Mucosa of rectum (tissue), 2 donors: Measurements from ENCODE around the gene SLC6A19.
"Not testable (repeated sequence)": the region's sequence is repeated elsewhere in the genome, so short reads cannot be mapped to it uniquely, and the experiment has no call there.

Source experiments
- H3K27ac ChIP-seq, 2 donors: one replicate each; pipeline ENCODE4 v1.7.0; 2013; ENCODE audit warnings: inconsistent platforms in 2 of 2, low read depth in 2 of 2, low read length in 2 of 2
- H3K27me3 ChIP-seq, 2 donors: one replicate each; pipeline ENCODE4 v1.7.0; 2013; ENCODE audit warnings: low read length in 2 of 2; ENCODE audit not compliant: control insufficient read depth in 2 of 2, insufficient read depth in 2 of 2
- H3K36me3 ChIP-seq, 2 donors: one replicate each; pipeline ENCODE4 v1.7.0; 2013; ENCODE audit warnings: low read length in 2 of 2; ENCODE audit not compliant: control insufficient read depth in 2 of 2, insufficient read depth in 2 of 2
- H3K4me1 ChIP-seq, 2 donors: one replicate each; pipeline ENCODE4 v1.7.0; 2013; ENCODE audit warnings: low read length in 2 of 2, mild to moderate bottlenecking in 1 of 2; ENCODE audit not compliant: control insufficient read depth in 2 of 2, insufficient read depth in 2 of 2
- H3K4me3 ChIP-seq, 2 donors: one replicate each; pipeline ENCODE4 v1.7.0; 2013; ENCODE audit warnings: low read length in 2 of 2
- H3K9ac ChIP-seq, 2 donors: one replicate each; pipeline ENCODE4 v1.7.0; 2013; ENCODE audit warnings: low read length in 2 of 2, low read depth in 1 of 2, mild to moderate bottlenecking in 1 of 2
- H3K9me3 ChIP-seq, 2 donors: one replicate each; pipeline ENCODE4 v1.7.0; 2013; ENCODE audit warnings: low read length in 2 of 2; ENCODE audit not compliant: control insufficient read depth in 2 of 2
- donor health status: healthy.
- donor health status: Normal muscosa, but diverticular disease.

The SLC6A19 gene

GRCh38 chr5:1226839-1227581 lies 25.6 kb downstream of the SLC6A19 start:
- H3K27ac ChIP-seq: no peak overlapping the region
- H3K27me3 ChIP-seq: peaks cover 0 to 3% of the 10 kb centered on the region in 2 donors
- H3K4me1 ChIP-seq: no peaks in the 10 kb centered on the region
- no peaks in the 10 kb centered on the region for H3K36me3 ChIP-seq
- H3K4me3 ChIP-seq: no peak overlapping the region
- H3K9ac ChIP-seq: no peak overlapping the region
- no peaks in the 10 kb centered on the region for H3K9me3 ChIP-seq

- Histone ChIP-seq H3K27me3 (peaks cover 0 to 3% of the 10 kb centered on the region in 2 donors), H3K4me1 (no peaks in the 10 kb centered on the region)
These were observed 26.3 kb downstream of the SLC6A19 start for GRCh38 chr5:1227667-1228066.

GRCh38 chr5:1228120-1228519 lies 26.7 kb downstream of the SLC6A19 start:
- H3K9me3 ChIP-seq: no peaks in the 10 kb centered on the region
- H3K36me3 ChIP-seq: no peaks in the 10 kb centered on the region
- H3K4me1 ChIP-seq: no peaks in the 10 kb centered on the region
- H3K27ac ChIP-seq: no peak overlapping the region
- H3K27me3 ChIP-seq: peaks cover 0 to 3% of the 10 kb centered on the region in 2 donors
- H3K9ac ChIP-seq: no peak overlapping the region
- no peak overlapping the region for H3K4me3 ChIP-seq

More at GRCh38 chr5:1227667-1228066, 26.3 kb downstream of the SLC6A19 start:
- Histone ChIP-seq H3K9ac (no peak overlapping the region), H3K9me3 (no peaks in the 10 kb centered on the region), H3K36me3 (no peaks in the 10 kb centered on the region), H3K27ac (no peak overlapping the region), H3K4me3 (no peak overlapping the region)

GRCh38 chr5:1229023-1229422 lies 27.6 kb downstream of the SLC6A19 start:
- H3K4me1 ChIP-seq, H3K9me3 ChIP-seq, H3K27me3 ChIP-seq, H3K9ac ChIP-seq, H3K27ac ChIP-seq, H3K4me3 ChIP-seq, H3K36me3 ChIP-seq: not testable (repeated sequence)

GRCh38 chr5:1229822-1230221 lies 28.4 kb downstream of the SLC6A19 start:
- H3K27me3 ChIP-seq: peaks cover 0 to 3% of the 10 kb centered on the region in 2 donors
- peaks cover 0 to under 1% of the 10 kb centered on the region in 2 donors for H3K9me3 ChIP-seq
- H3K9ac ChIP-seq: no peak overlapping the region
- no peak overlapping the region for H3K4me3 ChIP-seq
- H3K36me3 ChIP-seq: no peaks in the 10 kb centered on the region
- no peak overlapping the region for H3K27ac ChIP-seq
- H3K4me1 ChIP-seq: no peaks in the 10 kb centered on the region

- H3K4me1 ChIP-seq: no peaks in the 10 kb centered on the region
- H3K36me3 ChIP-seq: no peaks in the 10 kb centered on the region
- no peak overlapping the region for H3K9ac ChIP-seq
- H3K27ac ChIP-seq: no peak overlapping the region
- no peak overlapping the region for H3K4me3 ChIP-seq
- H3K9me3 ChIP-seq: peaks cover 0 to 2% of the 10 kb centered on the region in 2 donors
- H3K27me3 ChIP-seq: peaks cover 0 to 3% of the 10 kb centered on the region in 2 donors
These were observed 29.2 kb downstream of the SLC6A19 start for GRCh38 chr5:1230551-1230950.

GRCh38 chr5:1231354-1231905 lies 30.0 kb downstream of the SLC6A19 start:
- no peaks in the 10 kb centered on the region for H3K4me1 ChIP-seq
- H3K9me3 ChIP-seq: peaks cover 0 to 2% of the 10 kb centered on the region in 2 donors
- H3K27me3 ChIP-seq: peaks cover 0 to 3% of the 10 kb centered on the region in 2 donors
- H3K27ac ChIP-seq: no peak overlapping the region
- H3K4me3 ChIP-seq: no peak overlapping the region
- H3K36me3 ChIP-seq: no peaks in the 10 kb centered on the region
- no peak overlapping the region for H3K9ac ChIP-seq

GRCh38 chr5:1232780-1233179 lies 31.4 kb downstream of the SLC6A19 start:
- H3K9ac ChIP-seq: no peak overlapping the region
- peaks cover 0 to 3% of the 10 kb centered on the region in 2 donors for H3K27me3 ChIP-seq
- H3K4me3 ChIP-seq: no peak overlapping the region
- H3K4me1 ChIP-seq: no peaks in the 10 kb centered on the region
- no peaks in the 10 kb centered on the region for H3K36me3 ChIP-seq
- H3K27ac ChIP-seq: no peak overlapping the region
- peaks cover 0 to 5% of the 10 kb centered on the region in 2 donors for H3K9me3 ChIP-seq

- no peak overlapping the region for H3K4me3 ChIP-seq
- H3K9ac ChIP-seq: no peak overlapping the region
- H3K27me3 ChIP-seq: no peaks in the 10 kb centered on the region
- no peak overlapping the region for H3K27ac ChIP-seq
- H3K36me3 ChIP-seq: no peaks in the 10 kb centered on the region
- H3K4me1 ChIP-seq: peaks cover 16% of the 10 kb centered on the region in 2 donors
- peaks cover 0 to 5% of the 10 kb centered on the region in 2 donors for H3K9me3 ChIP-seq
These were observed 34.0 kb downstream of the SLC6A19 start for GRCh38 chr5:1235379-1235778.

- peaks cover 0 to 5% of the 10 kb centered on the region in 2 donors for H3K9me3 ChIP-seq
- no peaks in the 10 kb centered on the region for H3K36me3 ChIP-seq
- H3K4me3 ChIP-seq: no peak overlapping the region
- peaks cover 19 to 21% of the 10 kb centered on the region in 2 donors for H3K4me1 ChIP-seq
- H3K27ac ChIP-seq: no peak overlapping the region
- no peaks in the 10 kb centered on the region for H3K27me3 ChIP-seq
- no peak overlapping the region for H3K9ac ChIP-seq
These were observed 34.4 kb downstream of the SLC6A19 start for GRCh38 chr5:1235838-1236237.
